ENCODE results near the gene PTPRK. TPM values are rescaled to one million over a fixed set of nuclear protein-coding genes. Genes with fewer than 3 reads are reported as not detected.

PTPRK gene
- total RNA-seq, 5 donors from 2014 or later (not counting 1 experiment from before 2014, with no cell fraction given): 2.1 to 11.1 (median 7.3) TPM

DNA sequence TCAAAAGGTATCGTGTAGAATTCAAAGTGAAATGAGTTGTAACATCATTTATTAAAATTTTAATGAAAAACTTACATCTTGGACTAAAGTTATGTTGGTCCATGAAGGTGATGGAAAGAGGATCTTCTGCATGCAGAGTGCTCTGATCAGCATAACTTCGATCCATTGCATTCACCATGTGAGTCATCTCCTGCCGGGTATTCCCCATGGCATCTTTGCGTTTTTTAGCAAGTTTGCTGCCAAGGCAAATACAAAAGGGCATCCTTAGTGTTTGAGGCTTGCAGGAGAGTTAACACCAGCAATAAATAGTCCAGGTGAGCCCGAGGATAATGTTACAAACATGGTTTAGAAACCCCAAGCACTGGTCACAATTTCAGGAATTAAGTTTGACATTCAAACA is 515.4 kb downstream of the PTPRK start:
- H3K9me3 Mint-ChIP-seq: no peaks in the 10 kb centered on the region
- H3K4me1 ChIP-seq (ENCODE audit: control insufficient read depth in 1 of 2, extremely low read depth in 1 of 2, insufficient read depth in 2 of 2, low read length in 2 of 2): no peaks in the 10 kb centered on the region
- DNase-seq (no peak), ATAC-seq (replicated peaks in 1 of 4) (no peak)
- no peaks in the 10 kb centered on the region for H3K27me3 ChIP-seq (replicated peaks in 1 of 2; ENCODE audit: control insufficient read depth in 2 of 2, extremely low read depth in 1 of 2, insufficient read depth in 2 of 2, low read length in 1 of 2)
- no peaks in the 10 kb centered on the region for H3K36me3 ChIP-seq (ENCODE audit: control insufficient read depth in 2 of 2, extremely low read depth in 1 of 2, insufficient read depth in 1 of 2, low read length in 1 of 2)
- H3K4me1 Mint-ChIP-seq: peaks cover 5 to 13% (median 8%) of the 10 kb centered on the region in 3 donors
- 59% methylated on average over 3 of the region's 5 CpGs for WGBS (ENCODE audit: insufficient coverage)
- H3K9me3 ChIP-seq: no peaks in the 10 kb centered on the region
- no peak overlapping the region for H3K4me3 ChIP-seq (ENCODE audit: control insufficient read depth in 1 of 2, extremely low read depth in 1 of 2, low read length in 1 of 2)
- ChIA-PET POLR2A (no interaction called here), CTCF (no interaction called here)
- H3K27ac Mint-ChIP-seq: no peak overlapping the region
- no peak overlapping the region for H3K27ac ChIP-seq (ENCODE audit: low read length)
- H3K27me3 Mint-ChIP-seq: no peaks in the 10 kb centered on the region
- no peak overlapping the region for H3K4me3 Mint-ChIP-seq
- H3K36me3 Mint-ChIP-seq: no peaks in the 10 kb centered on the region

- H3K36me3 Mint-ChIP-seq: no peaks in the 10 kb centered on the region
- no peaks in the 10 kb centered on the region for H3K36me3 ChIP-seq (ENCODE audit: control insufficient read depth in 2 of 2, extremely low read depth in 1 of 2, insufficient read depth in 1 of 2, low read length in 1 of 2)
- WGBS (ENCODE audit: insufficient coverage): no CpG with 5 or more reads among the region's 2 CpGs
- no peak overlapping the region for H3K4me3 ChIP-seq (ENCODE audit: control insufficient read depth in 1 of 2, extremely low read depth in 1 of 2, low read length in 1 of 2)
- POLR2A ChIA-PET: no interaction called here
- peaks cover 31 to 50% (median 49%) of the 10 kb centered on the region in 3 donors for H3K4me1 Mint-ChIP-seq
- no peaks in the 10 kb centered on the region for H3K9me3 ChIP-seq
- H3K27ac Mint-ChIP-seq: peak overlapping the region; percentile 15 to 89
- DNase-seq: no peak
- H3K4me1 ChIP-seq (ENCODE audit: control insufficient read depth in 1 of 2, extremely low read depth in 1 of 2, insufficient read depth in 2 of 2, low read length in 2 of 2): peaks cover 6 to 9% of the 10 kb centered on the region in 2 experiments
- H3K27ac ChIP-seq (ENCODE audit: low read length): no peak overlapping the region
- H3K27me3 ChIP-seq (replicated peaks in 1 of 2; ENCODE audit: control insufficient read depth in 2 of 2, extremely low read depth in 1 of 2, insufficient read depth in 2 of 2, low read length in 1 of 2): no peaks in the 10 kb centered on the region
- no peaks in the 10 kb centered on the region for H3K27me3 Mint-ChIP-seq
- H3K4me3 Mint-ChIP-seq: peak overlapping the region in 2 of 3 donors; percentile 19 to 38
- ATAC-seq (replicated peaks in 1 of 4): no peak
- H3K9me3 Mint-ChIP-seq: no peaks in the 10 kb centered on the region
- CTCF ChIA-PET: no interaction called here
Measured at GRCh38 chr6:128000363-128000762, 520.0 kb downstream of the PTPRK start.

DNA sequence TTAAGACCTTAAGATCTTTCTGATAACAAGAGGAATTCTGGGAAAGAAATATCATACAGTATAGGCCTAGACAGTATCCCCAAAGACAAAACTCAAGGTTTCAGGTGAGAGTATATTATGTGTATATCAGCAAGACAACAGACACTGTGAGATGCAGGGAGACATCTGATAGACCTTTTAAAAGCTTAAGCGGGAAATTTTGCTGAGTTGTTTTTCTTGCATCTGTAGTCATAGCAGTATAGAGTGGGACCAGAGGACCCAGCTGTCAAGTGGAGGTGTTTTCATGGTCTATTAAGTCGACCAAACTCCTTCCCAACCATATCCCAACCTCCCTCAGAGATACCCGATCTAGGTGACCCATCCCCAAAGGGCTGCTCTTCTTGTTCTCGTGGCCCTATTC is 521.4 kb downstream of the PTPRK start:
- POLR2A ChIA-PET: no interaction called here
- Mint-ChIP-seq H3K9me3 (no peaks in the 10 kb centered on the region), H3K36me3 (no peaks in the 10 kb centered on the region), H3K4me3 (peak overlapping the region in 1 of 3 donors; percentile 73), H3K27ac (peak overlapping the region; percentile 25 to 82), H3K27me3 (no peaks in the 10 kb centered on the region), H3K4me1 (peaks cover 33 to 53% (median 49%) of the 10 kb centered on the region in 3 donors)
- 80% methylated on average over 3 of the region's 4 CpGs for WGBS (ENCODE audit: insufficient coverage)
- Histone ChIP-seq H3K36me3 (ENCODE audit: control insufficient read depth in 2 of 2, extremely low read depth in 1 of 2, insufficient read depth in 1 of 2, low read length in 1 of 2) (no peaks in the 10 kb centered on the region), H3K27me3 (replicated peaks in 1 of 2; ENCODE audit: control insufficient read depth in 2 of 2, extremely low read depth in 1 of 2, insufficient read depth in 2 of 2, low read length in 1 of 2) (no peaks in the 10 kb centered on the region), H3K4me3 (ENCODE audit: control insufficient read depth in 1 of 2, extremely low read depth in 1 of 2, low read length in 1 of 2) (no peak overlapping the region), H3K27ac (ENCODE audit: low read length) (no peak overlapping the region), H3K4me1 (ENCODE audit: control insufficient read depth in 1 of 2, extremely low read depth in 1 of 2, insufficient read depth in 2 of 2, low read length in 2 of 2) (peaks cover 6 to 9% of the 10 kb centered on the region in 2 experiments), H3K9me3 (no peaks in the 10 kb centered on the region)
- ATAC-seq (replicated peaks in 1 of 4) (no peak), DNase-seq (no peak)
- CTCF ChIA-PET: no interaction called here

- DNase-seq: peak in 5 of 35 experiments; percentile 3 to 43 (median 17)
- no peaks in the 10 kb centered on the region for H3K9me3 Mint-ChIP-seq
- H3K36me3 ChIP-seq (ENCODE audit: control insufficient read depth in 2 of 2, extremely low read depth in 1 of 2, insufficient read depth in 1 of 2, low read length in 1 of 2): no peaks in the 10 kb centered on the region
- peaks cover 6 to 9% of the 10 kb centered on the region in 2 experiments for H3K4me1 ChIP-seq (ENCODE audit: control insufficient read depth in 1 of 2, extremely low read depth in 1 of 2, insufficient read depth in 2 of 2, low read length in 2 of 2)
- H3K9me3 ChIP-seq: no peaks in the 10 kb centered on the region
- no peak overlapping the region for H3K4me3 ChIP-seq (ENCODE audit: control insufficient read depth in 1 of 2, extremely low read depth in 1 of 2, low read length in 1 of 2)
- H3K27me3 ChIP-seq (replicated peaks in 1 of 2; ENCODE audit: control insufficient read depth in 2 of 2, extremely low read depth in 1 of 2, insufficient read depth in 2 of 2, low read length in 1 of 2): no peaks in the 10 kb centered on the region
- peak in 3 of 4 experiments; percentile 70 to 89 (median 81) for ATAC-seq (replicated peaks in 1 of 4)
- no peaks in the 10 kb centered on the region for H3K36me3 Mint-ChIP-seq
- 57% methylated on average over 1 of the region's 3 CpGs for WGBS (ENCODE audit: insufficient coverage)
- no peak overlapping the region for H3K27ac ChIP-seq (ENCODE audit: low read length)
- CTCF ChIA-PET: interaction anchor here in 1 of 2 donors (0.6 kb wide), 2 partner anchors 8 to 72 kb away, joined by 3 read pairs; no protein-coding TSS in a partner anchor
- H3K27me3 Mint-ChIP-seq: no peaks in the 10 kb centered on the region
- H3K4me1 Mint-ChIP-seq: peaks cover 33 to 49% (median 49%) of the 10 kb centered on the region in 3 donors
- H3K27ac Mint-ChIP-seq: peak overlapping the region; percentile 78 to 82
- H3K4me3 Mint-ChIP-seq: peak overlapping the region; percentile 31 to 73 (median 49)
- POLR2A ChIA-PET: interaction anchor here in 1 of 2 donors (0.5 kb wide), 1 partner anchor 179 kb away, joined by 6 read pairs; no protein-coding TSS in a partner anchor
Measured at GRCh38 chr6:127997496-127998164, 522.8 kb downstream of the PTPRK start.

DNA sequence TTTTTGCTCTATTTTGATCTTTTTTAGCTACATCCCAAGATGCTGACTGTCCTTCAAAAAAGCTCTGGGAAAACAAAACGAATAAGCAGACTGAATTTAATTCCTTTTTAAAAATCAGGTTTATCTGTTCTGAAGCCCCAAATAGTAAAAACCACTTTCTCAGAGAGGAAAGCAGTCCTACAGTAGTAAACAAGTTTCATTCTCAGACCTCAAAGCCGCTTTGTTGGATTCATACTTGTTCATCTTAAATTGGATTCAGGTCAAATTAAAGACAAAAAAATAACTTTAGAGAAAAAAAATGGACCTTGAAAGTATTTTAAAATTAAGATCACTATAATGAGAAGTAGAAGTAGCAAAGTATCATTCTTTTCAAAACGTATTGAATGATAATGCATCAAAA is 523.5 kb downstream of the PTPRK start:
- ChIA-PET CTCF (no interaction called here), POLR2A (no interaction called here)
- ATAC-seq (replicated peaks in 1 of 4) (no peak), DNase-seq (no peak)
- no CpG with 5 or more reads among the region's 3 CpGs for WGBS (ENCODE audit: insufficient coverage)
- H3K9me3 Mint-ChIP-seq: no peaks in the 10 kb centered on the region
- Histone ChIP-seq H3K9me3 (no peaks in the 10 kb centered on the region), H3K36me3 (ENCODE audit: control insufficient read depth in 2 of 2, extremely low read depth in 1 of 2, insufficient read depth in 1 of 2, low read length in 1 of 2) (no peaks in the 10 kb centered on the region), H3K4me3 (ENCODE audit: control insufficient read depth in 1 of 2, extremely low read depth in 1 of 2, low read length in 1 of 2) (no peak overlapping the region), H3K27me3 (replicated peaks in 1 of 2; ENCODE audit: control insufficient read depth in 2 of 2, extremely low read depth in 1 of 2, insufficient read depth in 2 of 2, low read length in 1 of 2) (no peaks in the 10 kb centered on the region), H3K4me1 (ENCODE audit: control insufficient read depth in 1 of 2, extremely low read depth in 1 of 2, insufficient read depth in 2 of 2, low read length in 2 of 2) (peaks cover 6 to 9% of the 10 kb centered on the region in 2 experiments), H3K27ac (ENCODE audit: low read length) (peak overlapping the region; percentile 22)
- peaks cover 37 to 54% (median 54%) of the 10 kb centered on the region in 3 donors for H3K4me1 Mint-ChIP-seq
- H3K27me3 Mint-ChIP-seq: no peaks in the 10 kb centered on the region
- peak overlapping the region; percentile 71 to 82 for H3K27ac Mint-ChIP-seq
- H3K36me3 Mint-ChIP-seq: no peaks in the 10 kb centered on the region
- H3K4me3 Mint-ChIP-seq: peak overlapping the region in 2 of 3 donors; percentile 49 to 73

GRCh38 chr6:127992144-127992543 is 528.3 kb downstream of the PTPRK start:
- WGBS (ENCODE audit: insufficient coverage): no CpG with 5 or more reads among the region's 1 CpG
- peaks cover 4% of the 10 kb centered on the region for H3K36me3 Mint-ChIP-seq
- Histone ChIP-seq H3K27me3 (replicated peaks in 1 of 2; ENCODE audit: control insufficient read depth in 2 of 2, extremely low read depth in 1 of 2, insufficient read depth in 2 of 2, low read length in 1 of 2) (no peaks in the 10 kb centered on the region), H3K4me1 (ENCODE audit: control insufficient read depth in 1 of 2, extremely low read depth in 1 of 2, insufficient read depth in 2 of 2, low read length in 2 of 2) (peaks cover 0 to 4% of the 10 kb centered on the region in 2 experiments), H3K4me3 (ENCODE audit: control insufficient read depth in 1 of 2, extremely low read depth in 1 of 2, low read length in 1 of 2) (no peak overlapping the region), H3K27ac (ENCODE audit: low read length) (no peak overlapping the region), H3K9me3 (no peaks in the 10 kb centered on the region), H3K36me3 (ENCODE audit: control insufficient read depth in 2 of 2, extremely low read depth in 1 of 2, insufficient read depth in 1 of 2, low read length in 1 of 2) (no peaks in the 10 kb centered on the region)
- ATAC-seq (replicated peaks in 1 of 4) (no peak), DNase-seq (no peak)
- ChIA-PET CTCF (interaction anchor here (0.6 to 2.1 kb wide), 2 partner anchors 15 to 476 kb away, joined by 3 to 4 read pairs; no protein-coding TSS in a partner anchor), POLR2A (interaction anchor here (1.0 to 1.4 kb wide), 2 partner anchors 19 to 23 kb away, joined by 3 read pairs; no protein-coding TSS in a partner anchor)
- peak overlapping the region; percentile 10 to 37 (median 36) for H3K4me3 Mint-ChIP-seq
- H3K27ac Mint-ChIP-seq: peak overlapping the region in 1 of 2 donors; percentile 65
- peaks cover 0 to 4% (median 0%) of the 10 kb centered on the region in 3 donors for H3K9me3 Mint-ChIP-seq
- H3K4me1 Mint-ChIP-seq: peaks cover 15 to 35% (median 23%) of the 10 kb centered on the region in 3 donors
- H3K27me3 Mint-ChIP-seq: no peaks in the 10 kb centered on the region
